ENCODE measurements around the gene ARF3. TPM values are rescaled to one million over a fixed set of nuclear protein-coding genes. Genes with fewer than 3 reads are reported as not detected.

The ARF3 gene
- total RNA-seq, 1 donor from 2014 or later, result 101 TPM

DNA sequence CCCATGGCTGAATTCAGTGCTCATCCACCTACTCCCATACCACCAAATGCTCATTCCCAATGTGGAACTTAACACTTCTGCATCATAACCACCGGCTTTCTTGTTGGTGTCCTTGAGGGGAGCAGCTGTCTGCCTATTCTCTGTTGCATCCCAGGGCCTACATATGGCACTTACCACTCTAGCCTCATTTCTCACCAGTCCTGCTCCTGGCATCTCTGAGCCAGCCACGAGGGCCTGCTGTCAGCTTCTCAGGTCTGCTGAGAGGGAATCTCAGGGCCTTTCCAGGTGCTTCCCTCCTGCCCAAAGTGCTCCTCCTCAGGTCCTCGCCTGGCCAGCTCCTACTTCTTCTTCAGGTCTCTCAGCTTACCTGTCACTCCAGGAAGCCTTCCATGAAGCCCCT is 67.6 kb downstream of the ARF3 start:
- Histone ChIP-seq H3K4me3 (ENCODE audit: low read depth, low read length) (no peak overlapping the region), H3K36me3 (ENCODE audit: control insufficient read depth, insufficient read depth, low read length) (no peaks in the 10 kb centered on the region), H3K27me3 (ENCODE audit: control insufficient read depth, insufficient read depth, low read length) (peaks cover 9% of the 10 kb centered on the region)
- no peak for DNase-seq (ENCODE audit: low read depth)
- TF ChIP-seq, protein P1, sequence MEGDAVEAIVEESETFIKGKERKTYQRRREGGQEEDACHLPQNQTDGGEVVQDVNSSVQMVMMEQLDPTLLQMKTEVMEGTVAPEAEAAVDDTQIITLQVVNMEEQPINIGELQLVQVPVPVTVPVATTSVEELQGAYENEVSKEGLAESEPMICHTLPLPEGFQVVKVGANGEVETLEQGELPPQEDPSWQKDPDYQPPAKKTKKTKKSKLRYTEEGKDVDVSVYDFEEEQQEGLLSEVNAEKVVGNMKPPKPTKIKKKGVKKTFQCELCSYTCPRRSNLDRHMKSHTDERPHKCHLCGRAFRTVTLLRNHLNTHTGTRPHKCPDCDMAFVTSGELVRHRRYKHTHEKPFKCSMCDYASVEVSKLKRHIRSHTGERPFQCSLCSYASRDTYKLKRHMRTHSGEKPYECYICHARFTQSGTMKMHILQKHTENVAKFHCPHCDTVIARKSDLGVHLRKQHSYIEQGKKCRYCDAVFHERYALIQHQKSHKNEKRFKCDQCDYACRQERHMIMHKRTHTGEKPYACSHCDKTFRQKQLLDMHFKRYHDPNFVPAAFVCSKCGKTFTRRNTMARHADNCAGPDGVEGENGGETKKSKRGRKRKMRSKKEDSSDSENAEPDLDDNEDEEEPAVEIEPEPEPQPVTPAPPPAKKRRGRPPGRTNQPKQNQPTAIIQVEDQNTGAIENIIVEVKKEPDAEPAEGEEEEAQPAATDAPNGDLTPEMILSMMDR (IDR thresholded peaks at IDR 0.05; ENCODE audit: insufficient read depth, low read length, poor library complexity, severe bottlenecking), result no peak

Other genes with a start within 250 kb of the ARF3 start
- gene CCNT1, start 240.8 kb downstream of the ARF3 start, total RNA-seq, result 25.9 and 29.5 TPM in 2 replicates
- gene ADCY6, start 168.4 kb downstream of the ARF3 start, total RNA-seq, result 24.3 and 26.2 TPM in 2 replicates
- gene CACNB3, start 139.0 kb downstream of the ARF3 start, total RNA-seq, result 24.5 and 25.4 TPM in 2 replicates
- 64.1 and 65.1 TPM in 2 replicates for gene DDX23, start 105.3 kb downstream of the ARF3 start, total RNA-seq
- 9.9 and 10.7 TPM in 2 replicates for gene RND1, start 91.6 kb downstream of the ARF3 start, total RNA-seq
- gene FKBP11, start 32.0 kb downstream of the ARF3 start, total RNA-seq, result 12.4 and 14.8 TPM in 2 replicates
- gene WNT10B, start 14.2 kb upstream of the ARF3 start, total RNA-seq, result not detected in 2 replicates
- not detected in 2 replicates for gene WNT1, start 20.8 kb upstream of the ARF3 start, total RNA-seq
- 0.13 and 0.34 TPM in 2 replicates for gene DDN, start 41.9 kb upstream of the ARF3 start, total RNA-seq
- gene PRKAG1, start 61.3 kb upstream of the ARF3 start, total RNA-seq, result 57.0 and 68.5 TPM in 2 replicates
- gene KMT2D, start 103.3 kb upstream of the ARF3 start, total RNA-seq, result 68.9 and 71.8 TPM in 2 replicates
- 3.8 and 5.1 TPM in 2 replicates for gene RHEBL1, start 112.5 kb upstream of the ARF3 start, total RNA-seq
- gene DHH, start 137.3 kb upstream of the ARF3 start, total RNA-seq, result 0.04 TPM in 1 of 2 replicates, not detected in the other
- gene LMBR1L, start 153.4 kb upstream of the ARF3 start, total RNA-seq, result 67.9 and 74.3 TPM in 2 replicates
- 739 and 794 TPM in 2 replicates for gene TUBA1B, start 173.9 kb upstream of the ARF3 start, total RNA-seq
- 883 and 997 TPM in 2 replicates for gene TUBA1A, start 231.6 kb upstream of the ARF3 start, total RNA-seq

Measured in kidney epithelial cell (primary cell).